Activated T-cell treated with anti-CD3 and anti-CD28 coated beads for 1 hour (primary cell): Measurements from ENCODE around the gene LIMS1.
"Not testable (repeated sequence)": the region's sequence is repeated elsewhere in the genome, so short reads cannot be mapped to it uniquely, and the experiment has no call there.

ENCODE experiments used
- DNase-seq: peaks from one replicate; pipeline ENCODE4 v3.0.0-alpha.2; 2020; ENCODE audit warnings: low read depth

LIMS1 gene

GRCh38 chr2:108587621-108588020 is 53.4 kb downstream of the LIMS1 start:
- DNase-seq, result no peak

GRCh38 chr2:108588070-108588668 is 53.9 kb downstream of the LIMS1 start:
- DNase-seq, result no peak

GRCh38 chr2:108589372-108589771 is 55.1 kb downstream of the LIMS1 start:
- no peak for DNase-seq

- DNase-seq, result no peak
Observed at GRCh38 chr2:108589781-108590180, 55.5 kb downstream of the LIMS1 start.

- DNase-seq, result no peak
Observed at GRCh38 chr2:108591163-108591562, 56.9 kb downstream of the LIMS1 start.

- no peak for DNase-seq
Observed at GRCh38 chr2:108593547-108594098, 59.4 kb downstream of the LIMS1 start.

GRCh38 chr2:108594132-108594981 is 60.1 kb downstream of the LIMS1 start:
- no peak for DNase-seq

GRCh38 chr2:108594982-108595464 is 60.8 kb downstream of the LIMS1 start:
- no peak for DNase-seq

- not testable (repeated sequence) for DNase-seq
Observed at GRCh38 chr2:108595771-108596170, 61.5 kb downstream of the LIMS1 start.

GRCh38 chr2:108597105-108597744 is 63.0 kb downstream of the LIMS1 start:
- DNase-seq, result not testable (repeated sequence)

- not testable (repeated sequence) for DNase-seq
Observed at GRCh38 chr2:108601199-108601598, 66.9 kb downstream of the LIMS1 start.

- DNase-seq, result no peak
Observed at GRCh38 chr2:108602422-108602821, 68.2 kb downstream of the LIMS1 start.

- no peak for DNase-seq
Observed at GRCh38 chr2:108604196-108604595, 69.9 kb downstream of the LIMS1 start.

- no peak for DNase-seq
Observed at GRCh38 chr2:108605947-108606346, 71.7 kb downstream of the LIMS1 start.

- peak; percentile 23 for DNase-seq
Observed at GRCh38 chr2:108607706-108608301, 73.5 kb downstream of the LIMS1 start.

- DNase-seq, result no peak
Observed at GRCh38 chr2:108611021-108611420, 76.8 kb downstream of the LIMS1 start.

GRCh38 chr2:108612153-108612513 is 77.9 kb downstream of the LIMS1 start:
- no peak for DNase-seq

- DNase-seq, result peak; percentile 18
Observed at GRCh38 chr2:108612514-108613183, 78.4 kb downstream of the LIMS1 start.

GRCh38 chr2:108613261-108614042 is 79.2 kb downstream of the LIMS1 start:
- no peak for DNase-seq

GRCh38 chr2:108614043-108614545 is 79.8 kb downstream of the LIMS1 start:
- no peak for DNase-seq

GRCh38 chr2:108614659-108615058 is 80.4 kb downstream of the LIMS1 start:
- no peak for DNase-seq
